HepG2 (cell line): ENCODE results near the gene TLN1. TPM values are rescaled to one million over a fixed set of nuclear protein-coding genes. Genes with fewer than 3 reads are reported as not detected.

ENCODE experiments used
- ATF7 ChIP-seq, 2 experiments: fragments of 450-650 bp in 1 of 2; sonication (generic) in 1 of 2; formaldehyde crosslinking in 1 of 2; IDR thresholded peaks; 2 replicates each; pipeline versions ENCODE4 v1.4.0 to v1.6.1; 2016 to 2020; ENCODE audit warnings: antibody characterized with exemption in 1 of 2, mild to moderate bottlenecking in 1 of 2, missing genetic modification reagents in 1 of 2
- HES4 ChIP-seq: sonication (generic); formaldehyde crosslinking; IDR thresholded peaks from 2 replicates; pipeline ENCODE4 v1.9.0; 2021; ENCODE audit warnings: mild to moderate bottlenecking, missing genetic modification reagents, borderline replicate concordance
- IRX3 ChIP-seq: sonication (generic); formaldehyde crosslinking; IDR thresholded peaks from 2 replicates; pipeline ENCODE4 v1.8.1; 2023; ENCODE audit warnings: mild to moderate bottlenecking, low read depth, missing genetic modification reagents, borderline replicate concordance
- LBX2 ChIP-seq: sonication (generic); formaldehyde crosslinking; IDR thresholded peaks from 2 replicates; pipeline ENCODE4 v1.5.0; 2020; ENCODE audit warnings: missing genetic modification reagents, mild to moderate bottlenecking, borderline replicate concordance
- NBN ChIP-seq: fragments of 450-650 bp; conservative IDR thresholded peaks from 2 replicates; pipeline ENCODE4 v1.6.1; 2017
- POLR2A ChIP-seq, 2 experiments: IDR thresholded peaks; 2 replicates each; pipeline ENCODE4 v1.6.1; 2011; ENCODE audit warnings: low read depth in 2 of 2, low read length in 2 of 2, mild to moderate bottlenecking in 1 of 2, moderate library complexity in 1 of 2; ENCODE audit not compliant: insufficient read depth in 1 of 2
- XBP1 ChIP-seq: sonication (generic); formaldehyde crosslinking; IDR thresholded peaks from 2 replicates; pipeline ENCODE4 v1.5.0; 2020; ENCODE audit warnings: missing genetic modification reagents
- ZNF670 ChIP-seq: sonication (generic); formaldehyde crosslinking; IDR thresholded peaks from 2 replicates; pipeline ENCODE4 v1.8.0; 2022; ENCODE audit warnings: mild to moderate bottlenecking, missing genetic modification reagents, borderline replicate concordance
- polyA plus RNA-seq, 8 experiments: library from polyadenylated mRNA; depleted of rRNA in 3 of 8; stranded (reverse) in 7 of 8; unstranded in 1 of 8; fragments of >200 nt; fragmentation: Illumina TruSeq in 4 of 8; extraction: Trizol in 4 of 8; gene quantifications; 2 replicates each; pipeline versions ENCODE4 v1.2.1 to v1.2.3, GENCODE V29; 2011 to 2016; ENCODE audit warnings: low read depth in 4 of 8, missing spikeins in 1 of 8, mixed read lengths in 1 of 8; ENCODE audit not compliant: insufficient read depth in 1 of 8
- total RNA-seq, 5 experiments: library from RNA; depleted of rRNA; stranded (reverse); fragments of >200 nt; fragmentation: Illumina TruSeq; extraction: Trizol; gene quantifications; 2 replicates each; pipeline ENCODE4 v1.2.3, GENCODE V29; 2016; ENCODE audit warnings: low read depth in 1 of 5
- TF ChIP-seq, protein P1 (sequence below): sonication (generic); formaldehyde crosslinking; IDR thresholded peaks from 2 replicates; pipeline ENCODE4 v1.5.0; 2020; ENCODE audit warnings: mild to moderate bottlenecking, missing genetic modification reagents, borderline replicate concordance
- TF ChIP-seq, protein P2 (sequence below): sonication (generic); formaldehyde crosslinking; conservative IDR thresholded peaks from 2 replicates; pipeline ENCODE4 v1.4.0; 2020; ENCODE audit warnings: missing genetic modification reagents
- TF ChIP-seq, protein P3 (sequence below): sonication (generic); formaldehyde crosslinking; IDR thresholded peaks from 2 replicates; pipeline ENCODE4 v1.4.0; 2020; ENCODE audit warnings: missing genetic modification reagents, mild to moderate bottlenecking, borderline replicate concordance

Gene TLN1
- total and polyA plus RNA-seq, 2 of the 13 experiments (the other 11 are each of a cell fraction or from before 2014, with no cell fraction given): 35.2 to 51.8 TPM

- TF ChIP-seq, protein P1, sequence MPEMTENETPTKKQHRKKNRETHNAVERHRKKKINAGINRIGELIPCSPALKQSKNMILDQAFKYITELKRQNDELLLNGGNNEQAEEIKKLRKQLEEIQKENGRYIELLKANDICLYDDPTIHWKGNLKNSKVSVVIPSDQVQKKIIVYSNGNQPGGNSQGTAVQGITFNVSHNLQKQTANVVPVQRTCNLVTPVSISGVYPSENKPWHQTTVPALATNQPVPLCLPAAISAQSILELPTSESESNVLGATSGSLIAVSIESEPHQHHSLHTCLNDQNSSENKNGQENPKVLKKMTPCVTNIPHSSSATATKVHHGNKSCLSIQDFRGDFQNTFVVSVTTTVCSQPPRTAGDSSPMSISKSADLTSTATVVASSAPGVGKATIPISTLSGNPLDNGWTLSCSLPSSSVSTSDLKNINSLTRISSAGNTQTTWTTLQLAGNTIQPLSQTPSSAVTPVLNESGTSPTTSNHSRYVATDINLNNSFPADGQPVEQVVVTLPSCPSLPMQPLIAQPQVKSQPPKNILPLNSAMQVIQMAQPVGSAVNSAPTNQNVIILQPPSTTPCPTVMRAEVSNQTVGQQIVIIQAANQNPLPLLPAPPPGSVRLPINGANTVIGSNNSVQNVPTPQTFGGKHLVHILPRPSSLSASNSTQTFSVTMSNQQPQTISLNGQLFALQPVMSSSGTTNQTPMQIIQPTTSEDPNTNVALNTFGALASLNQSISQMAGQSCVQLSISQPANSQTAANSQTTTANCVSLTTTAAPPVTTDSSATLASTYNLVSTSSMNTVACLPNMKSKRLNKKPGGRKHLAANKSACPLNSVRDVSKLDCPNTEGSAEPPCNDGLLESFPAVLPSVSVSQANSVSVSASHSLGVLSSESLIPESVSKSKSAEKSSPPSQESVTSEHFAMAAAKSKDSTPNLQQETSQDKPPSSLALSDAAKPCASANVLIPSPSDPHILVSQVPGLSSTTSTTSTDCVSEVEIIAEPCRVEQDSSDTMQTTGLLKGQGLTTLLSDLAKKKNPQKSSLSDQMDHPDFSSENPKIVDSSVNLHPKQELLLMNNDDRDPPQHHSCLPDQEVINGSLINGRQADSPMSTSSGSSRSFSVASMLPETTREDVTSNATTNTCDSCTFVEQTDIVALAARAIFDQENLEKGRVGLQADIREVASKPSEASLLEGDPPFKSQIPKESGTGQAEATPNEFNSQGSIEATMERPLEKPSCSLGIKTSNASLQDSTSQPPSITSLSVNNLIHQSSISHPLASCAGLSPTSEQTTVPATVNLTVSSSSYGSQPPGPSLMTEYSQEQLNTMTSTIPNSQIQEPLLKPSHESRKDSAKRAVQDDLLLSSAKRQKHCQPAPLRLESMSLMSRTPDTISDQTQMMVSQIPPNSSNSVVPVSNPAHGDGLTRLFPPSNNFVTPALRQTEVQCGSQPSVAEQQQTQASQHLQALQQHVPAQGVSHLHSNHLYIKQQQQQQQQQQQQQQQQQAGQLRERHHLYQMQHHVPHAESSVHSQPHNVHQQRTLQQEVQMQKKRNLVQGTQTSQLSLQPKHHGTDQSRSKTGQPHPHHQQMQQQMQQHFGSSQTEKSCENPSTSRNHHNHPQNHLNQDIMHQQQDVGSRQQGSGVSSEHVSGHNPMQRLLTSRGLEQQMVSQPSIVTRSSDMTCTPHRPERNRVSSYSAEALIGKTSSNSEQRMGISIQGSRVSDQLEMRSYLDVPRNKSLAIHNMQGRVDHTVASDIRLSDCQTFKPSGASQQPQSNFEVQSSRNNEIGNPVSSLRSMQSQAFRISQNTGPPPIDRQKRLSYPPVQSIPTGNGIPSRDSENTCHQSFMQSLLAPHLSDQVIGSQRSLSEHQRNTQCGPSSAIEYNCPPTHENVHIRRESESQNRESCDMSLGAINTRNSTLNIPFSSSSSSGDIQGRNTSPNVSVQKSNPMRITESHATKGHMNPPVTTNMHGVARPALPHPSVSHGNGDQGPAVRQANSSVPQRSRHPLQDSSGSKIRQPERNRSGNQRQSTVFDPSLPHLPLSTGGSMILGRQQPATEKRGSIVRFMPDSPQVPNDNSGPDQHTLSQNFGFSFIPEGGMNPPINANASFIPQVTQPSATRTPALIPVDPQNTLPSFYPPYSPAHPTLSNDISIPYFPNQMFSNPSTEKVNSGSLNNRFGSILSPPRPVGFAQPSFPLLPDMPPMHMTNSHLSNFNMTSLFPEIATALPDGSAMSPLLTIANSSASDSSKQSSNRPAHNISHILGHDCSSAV: 0 out of 2 replicates have a peak, but pooled peaks have one; percentile 36
- TF ChIP-seq IRX3: no peak; the same call in 1 of the 2 replicates
- TF ChIP-seq ATF7 (IDR thresholded peaks at IDR 0.05): no peak
- TF ChIP-seq ATF7 (CRISPR knock-in tag; IDR thresholded peaks at IDR 0.05): no peak
- TF ChIP-seq XBP1: no peak
- 0 out of 2 replicates have a peak, but pooled peaks have one; percentile 29 for TF ChIP-seq LBX2 (CRISPR knock-in tag)
- peak in 1 of 2 experiments; percentile 75; a peak in 1 of 4 replicates for TF ChIP-seq POLR2A (IDR thresholded peaks at IDR 0.05; ENCODE audit: insufficient read depth in 1 of 2, low read depth in 2 of 2, low read length in 2 of 2)
- TF ChIP-seq NBN: no peak
- TF ChIP-seq, protein P2, sequence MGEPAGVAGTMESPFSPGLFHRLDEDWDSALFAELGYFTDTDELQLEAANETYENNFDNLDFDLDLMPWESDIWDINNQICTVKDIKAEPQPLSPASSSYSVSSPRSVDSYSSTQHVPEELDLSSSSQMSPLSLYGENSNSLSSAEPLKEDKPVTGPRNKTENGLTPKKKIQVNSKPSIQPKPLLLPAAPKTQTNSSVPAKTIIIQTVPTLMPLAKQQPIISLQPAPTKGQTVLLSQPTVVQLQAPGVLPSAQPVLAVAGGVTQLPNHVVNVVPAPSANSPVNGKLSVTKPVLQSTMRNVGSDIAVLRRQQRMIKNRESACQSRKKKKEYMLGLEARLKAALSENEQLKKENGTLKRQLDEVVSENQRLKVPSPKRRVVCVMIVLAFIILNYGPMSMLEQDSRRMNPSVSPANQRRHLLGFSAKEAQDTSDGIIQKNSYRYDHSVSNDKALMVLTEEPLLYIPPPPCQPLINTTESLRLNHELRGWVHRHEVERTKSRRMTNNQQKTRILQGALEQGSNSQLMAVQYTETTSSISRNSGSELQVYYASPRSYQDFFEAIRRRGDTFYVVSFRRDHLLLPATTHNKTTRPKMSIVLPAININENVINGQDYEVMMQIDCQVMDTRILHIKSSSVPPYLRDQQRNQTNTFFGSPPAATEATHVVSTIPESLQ (CRISPR knock-in tag): no peak
- TF ChIP-seq, protein P3, sequence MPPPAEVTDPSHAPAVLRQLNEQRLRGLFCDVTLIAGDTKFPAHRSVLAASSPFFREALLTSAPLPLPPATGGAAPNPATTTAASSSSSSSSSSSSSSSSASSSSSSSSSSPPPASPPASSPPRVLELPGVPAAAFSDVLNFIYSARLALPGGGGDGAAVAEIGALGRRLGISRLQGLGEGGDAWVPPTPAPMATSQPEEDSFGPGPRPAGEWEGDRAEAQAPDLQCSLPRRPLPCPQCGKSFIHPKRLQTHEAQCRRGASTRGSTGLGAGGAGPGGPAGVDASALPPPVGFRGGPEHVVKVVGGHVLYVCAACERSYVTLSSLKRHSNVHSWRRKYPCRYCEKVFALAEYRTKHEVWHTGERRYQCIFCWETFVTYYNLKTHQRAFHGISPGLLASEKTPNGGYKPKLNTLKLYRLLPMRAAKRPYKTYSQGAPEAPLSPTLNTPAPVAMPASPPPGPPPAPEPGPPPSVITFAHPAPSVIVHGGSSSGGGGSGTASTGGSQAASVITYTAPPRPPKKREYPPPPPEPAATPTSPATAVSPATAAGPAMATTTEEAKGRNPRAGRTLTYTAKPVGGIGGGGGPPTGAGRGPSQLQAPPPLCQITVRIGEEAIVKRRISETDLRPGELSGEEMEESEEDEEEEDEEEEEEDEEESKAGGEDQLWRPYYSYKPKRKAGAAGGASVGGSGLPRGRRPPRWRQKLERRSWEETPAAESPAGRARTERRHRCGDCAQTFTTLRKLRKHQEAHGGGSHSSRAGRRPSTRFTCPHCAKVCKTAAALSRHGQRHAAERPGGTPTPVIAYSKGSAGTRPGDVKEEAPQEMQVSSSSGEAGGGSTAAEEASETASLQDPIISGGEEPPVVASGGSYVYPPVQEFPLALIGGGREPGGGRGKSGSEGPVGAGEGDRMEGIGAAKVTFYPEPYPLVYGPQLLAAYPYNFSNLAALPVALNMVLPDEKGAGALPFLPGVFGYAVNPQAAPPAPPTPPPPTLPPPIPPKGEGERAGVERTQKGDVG (CRISPR knock-in tag): no peak
- TF ChIP-seq HES4: peak; percentile 49; the same call in 1 of the 2 replicates
- 0 out of 2 replicates have a peak, but pooled peaks have one; percentile 84 for TF ChIP-seq ZNF670 (CRISPR knock-in tag)
These were observed 67.2 kb downstream of the TLN1 start, which contains the start of gene ARHGEF39 (continued) for GRCh38 chr9:35664531-35665470.
